ENCODE data around the gene WDR70. TPM values are rescaled to one million over a fixed set of nuclear protein-coding genes. Genes with fewer than 3 reads are reported as not detected.
"Not testable (repeated sequence)": the region's sequence is repeated elsewhere in the genome, so short reads cannot be mapped to it uniquely, and the experiment has no call there.

WDR70 gene
- total and polyA plus RNA-seq, 7 donors, result 8.4 to 36.4 (median 25.5) TPM

DNA sequence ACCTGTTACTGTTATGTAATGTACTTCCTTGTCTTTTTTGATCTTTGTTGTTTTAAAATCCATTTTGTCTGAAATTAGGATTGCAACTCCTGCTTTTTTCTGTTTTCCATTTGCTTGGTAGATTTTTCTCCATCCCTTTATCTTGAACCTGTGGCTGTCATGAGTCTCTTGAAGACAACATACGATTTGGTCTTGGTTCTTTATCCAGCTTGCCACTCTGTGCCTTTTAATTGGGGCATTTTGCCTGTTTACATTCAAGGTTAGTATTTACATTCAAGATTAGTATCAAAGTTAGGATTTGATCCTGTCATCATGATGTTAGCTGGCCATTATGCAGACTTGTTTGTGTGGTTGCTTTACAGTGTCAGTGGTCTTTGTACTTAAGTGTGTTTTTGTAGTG is 304.0 kb downstream of the WDR70 start:
- H3K4me3 ChIP-seq, result no peak overlapping the region
- H3K27me3 ChIP-seq, result no peaks in the 10 kb centered on the region
- no peak overlapping the region for H3K27ac ChIP-seq
- no peaks in the 10 kb centered on the region for H3K4me1 ChIP-seq
- intact Hi-C loops (cut with DNase I), result no loop called here
- H3K9me3 ChIP-seq, result no peaks in the 10 kb centered on the region
- WGBS, 2 donors, result 94 to 95% methylated on average over 1 of the region's 1 CpG
- no peak for DNase-seq
- TF ChIP-seq POLR2AphosphoS5 (IDR thresholded peaks at IDR 0.05) (no peak), POLR2A (IDR thresholded peaks at IDR 0.05) (no peak), EP300 (IDR thresholded peaks at IDR 0.05) (no peak)
- TF ChIP-seq, protein P1, sequence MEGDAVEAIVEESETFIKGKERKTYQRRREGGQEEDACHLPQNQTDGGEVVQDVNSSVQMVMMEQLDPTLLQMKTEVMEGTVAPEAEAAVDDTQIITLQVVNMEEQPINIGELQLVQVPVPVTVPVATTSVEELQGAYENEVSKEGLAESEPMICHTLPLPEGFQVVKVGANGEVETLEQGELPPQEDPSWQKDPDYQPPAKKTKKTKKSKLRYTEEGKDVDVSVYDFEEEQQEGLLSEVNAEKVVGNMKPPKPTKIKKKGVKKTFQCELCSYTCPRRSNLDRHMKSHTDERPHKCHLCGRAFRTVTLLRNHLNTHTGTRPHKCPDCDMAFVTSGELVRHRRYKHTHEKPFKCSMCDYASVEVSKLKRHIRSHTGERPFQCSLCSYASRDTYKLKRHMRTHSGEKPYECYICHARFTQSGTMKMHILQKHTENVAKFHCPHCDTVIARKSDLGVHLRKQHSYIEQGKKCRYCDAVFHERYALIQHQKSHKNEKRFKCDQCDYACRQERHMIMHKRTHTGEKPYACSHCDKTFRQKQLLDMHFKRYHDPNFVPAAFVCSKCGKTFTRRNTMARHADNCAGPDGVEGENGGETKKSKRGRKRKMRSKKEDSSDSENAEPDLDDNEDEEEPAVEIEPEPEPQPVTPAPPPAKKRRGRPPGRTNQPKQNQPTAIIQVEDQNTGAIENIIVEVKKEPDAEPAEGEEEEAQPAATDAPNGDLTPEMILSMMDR (IDR thresholded peaks at IDR 0.05), result no peak
- no peaks in the 10 kb centered on the region for H3K36me3 ChIP-seq

DNA sequence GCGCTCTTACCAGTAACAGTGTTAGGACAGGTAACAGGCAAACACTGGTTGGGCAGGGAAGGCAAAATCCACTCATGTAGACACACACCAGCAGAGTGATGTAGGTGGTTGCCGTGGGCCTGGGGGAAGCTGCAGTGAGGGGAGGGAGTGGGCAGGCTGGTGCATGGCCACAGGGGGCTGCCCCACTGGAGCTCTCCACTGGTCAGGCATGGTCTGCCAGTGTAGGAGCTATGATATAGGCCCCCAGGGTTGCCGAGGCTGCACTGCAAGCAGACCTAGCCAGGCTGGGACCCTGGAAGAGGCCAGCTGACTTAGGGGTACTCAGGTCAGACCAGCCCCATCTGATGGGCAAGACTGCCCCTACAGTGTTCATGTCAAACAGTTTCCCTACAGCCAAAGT is 306.1 kb downstream of the WDR70 start:
- no peak overlapping the region for H3K4me3 ChIP-seq
- DNase-seq, result no peak
- TF ChIP-seq EP300 (IDR thresholded peaks at IDR 0.05), result no peak
- no peak for TF ChIP-seq POLR2AphosphoS5 (IDR thresholded peaks at IDR 0.05)
- TF ChIP-seq POLR2A (IDR thresholded peaks at IDR 0.05), result no peak
- TF ChIP-seq, protein P1 (IDR thresholded peaks at IDR 0.05), result no peak
- no peaks in the 10 kb centered on the region for H3K27me3 ChIP-seq
- no peaks in the 10 kb centered on the region for H3K9me3 ChIP-seq
- intact Hi-C loops (cut with DNase I), result no loop called here
- no peaks in the 10 kb centered on the region for H3K4me1 ChIP-seq
- no peak overlapping the region for H3K27ac ChIP-seq
- no peaks in the 10 kb centered on the region for H3K36me3 ChIP-seq
- 96 to 98% methylated on average over 3 of the region's 3 CpGs for WGBS, 2 donors

DNA sequence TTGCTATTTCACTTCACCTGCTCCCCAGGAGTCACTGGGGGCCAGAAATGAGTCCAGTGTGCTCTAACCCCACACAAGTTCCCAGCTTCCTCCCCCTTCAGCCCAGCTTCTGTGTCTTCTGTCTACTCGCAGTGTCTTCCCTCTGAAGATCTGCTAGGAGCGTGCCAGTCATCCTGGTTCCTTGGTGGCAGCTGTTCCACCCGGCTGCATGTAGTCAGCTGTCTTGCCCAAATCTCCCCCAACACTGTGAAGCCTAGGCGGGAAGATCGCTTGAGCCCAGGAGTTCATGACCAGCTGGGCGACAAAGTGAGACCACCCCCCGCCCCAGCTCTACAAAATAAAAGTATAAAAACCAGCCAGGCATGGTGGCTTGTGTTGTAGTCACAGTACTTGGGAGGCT is 306.7 kb downstream of the WDR70 start:
- no peak for TF ChIP-seq EP300 (IDR thresholded peaks at IDR 0.05)
- TF ChIP-seq POLR2A (IDR thresholded peaks at IDR 0.05), result no peak
- no peak for TF ChIP-seq POLR2AphosphoS5 (IDR thresholded peaks at IDR 0.05)
- TF ChIP-seq, protein P1 (IDR thresholded peaks at IDR 0.05), result no peak
- Histone ChIP-seq H3K36me3 (no peaks in the 10 kb centered on the region), H3K9me3 (no peaks in the 10 kb centered on the region), H3K27me3 (no peaks in the 10 kb centered on the region), H3K4me3 (no peak overlapping the region), H3K4me1 (no peaks in the 10 kb centered on the region), H3K27ac (no peak overlapping the region)
- DNase-seq, result no peak
- intact Hi-C loops (cut with DNase I), result no loop called here
- WGBS, 2 donors, result 97 to 98% methylated on average over 7 of the region's 7 CpGs

DNA sequence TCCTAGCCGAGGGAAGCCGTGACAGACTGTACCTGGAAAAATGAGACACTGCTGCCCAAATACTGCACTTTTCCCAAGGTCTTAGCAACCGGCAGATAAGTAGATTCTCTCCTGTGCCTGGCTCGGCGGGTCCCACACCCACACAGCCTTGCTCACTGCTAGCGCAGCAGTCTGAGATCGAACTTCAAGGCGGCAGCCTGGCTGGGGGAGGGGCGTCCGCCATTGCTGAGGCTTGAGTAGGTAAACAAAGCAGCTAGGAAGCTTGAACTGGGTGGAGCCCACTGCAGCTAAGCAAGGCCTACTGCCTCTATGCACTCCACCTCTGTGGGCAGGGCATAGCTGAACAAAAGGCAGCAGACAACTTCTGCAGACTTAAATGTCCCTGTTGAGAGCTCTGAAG is 309.8 kb downstream of the WDR70 start:
- DNase-seq; H3K4me1 ChIP-seq; H3K9me3 ChIP-seq; H3K27me3 ChIP-seq; intact Hi-C loops (cut with DNase I); H3K4me3 ChIP-seq; H3K36me3 ChIP-seq; H3K27ac ChIP-seq: not testable (repeated sequence)
- 97 to 98% methylated on average over 10 of the region's 10 CpGs for WGBS, 2 donors

DNA sequence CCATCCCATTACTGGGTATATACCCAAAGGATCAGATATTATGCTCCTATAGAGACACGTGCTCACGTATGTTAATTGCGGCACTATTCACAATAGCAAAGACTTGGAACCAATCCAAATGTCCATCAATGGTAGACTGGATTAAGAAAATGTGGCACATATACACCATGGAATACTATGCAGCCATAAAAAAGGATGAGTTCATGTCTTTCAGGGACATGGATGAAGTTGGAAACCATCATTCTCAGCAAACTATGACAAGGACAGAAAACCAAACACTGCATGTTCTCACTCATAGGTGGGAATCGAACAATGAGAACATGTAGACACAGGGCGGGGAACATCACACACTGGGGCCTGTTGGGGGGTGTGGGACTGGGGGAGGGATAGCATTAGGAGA is 315.2 kb downstream of the WDR70 start:
- H3K27ac ChIP-seq; H3K27me3 ChIP-seq; H3K4me1 ChIP-seq; H3K36me3 ChIP-seq; intact Hi-C loops (cut with DNase I); DNase-seq; H3K9me3 ChIP-seq; H3K4me3 ChIP-seq: not testable (repeated sequence)
- 98% methylated on average over 5 of the region's 5 CpGs for WGBS, 2 donors

DNA sequence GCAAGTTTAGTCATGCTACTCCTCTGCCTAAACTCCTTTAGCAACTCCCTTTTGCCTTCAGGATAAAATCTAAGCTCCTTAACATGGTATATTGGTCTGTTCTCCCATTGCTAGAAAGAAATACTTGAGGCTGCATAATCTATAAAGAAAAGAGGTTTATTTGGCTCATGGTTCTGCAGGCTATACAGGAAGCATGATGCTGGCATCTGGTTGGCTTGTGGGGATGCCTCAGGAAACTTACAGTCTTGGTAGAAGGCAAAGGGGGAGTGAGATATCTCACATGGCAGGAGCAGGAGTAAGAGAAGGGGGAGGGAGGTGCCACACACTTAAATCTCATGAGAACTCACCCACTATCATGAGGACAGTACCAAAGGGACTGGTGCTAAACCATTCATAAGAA is 315.7 kb downstream of the WDR70 start:
- intact Hi-C loops (cut with DNase I), result no loop called here
- Histone ChIP-seq H3K4me1 (no peaks in the 10 kb centered on the region), H3K27me3 (no peaks in the 10 kb centered on the region), H3K27ac (no peak overlapping the region), H3K4me3 (no peak overlapping the region), H3K9me3 (no peaks in the 10 kb centered on the region), H3K36me3 (peaks cover 0 to 10% (median 0%) of the 10 kb centered on the region in 4 donors)
- DNase-seq, result no peak
- TF ChIP-seq POLR2A (IDR thresholded peaks at IDR 0.05), result no peak

Measured in sigmoid colon (tissue), 7 donors.